CD4-positive, alpha-beta memory T cell (primary cell): ENCODE measurements around the gene CD8B. TPM values are rescaled to one million over a fixed set of nuclear protein-coding genes. Genes with fewer than 3 reads are reported as not detected.
"Not testable (repeated sequence)": the region's sequence is repeated elsewhere in the genome, so short reads cannot be mapped to it uniquely, and the experiment has no call there.

Experiments
- CTCF ChIA-PET: fragments of 350-600 bp; sonication (Branson Sonifier 250); formaldehyde crosslinking; loops from one replicate; lab custom pipeline; 2021; ENCODE audit warnings: inconsistent platforms; ENCODE audit not compliant: partially characterized antibody; lab: Charles Lee
- POLR2A ChIA-PET: fragments of 350-600 bp; sonication (Branson Sonifier 250); formaldehyde crosslinking; loops from one replicate; lab custom pipeline; 2021; ENCODE audit not compliant: partially characterized antibody; lab: Charles Lee
- DNase-seq, 5 donors: peaks; one replicate each; pipeline versions ENCODE4 v3.0.0 to v3.0.0-alpha.2; 2020 to 2022; ENCODE audit warnings: mixed read lengths in 1 of 5
- H3K27ac ChIP-seq: one replicate; pipeline ENCODE4 v1.7.0; 2013; ENCODE audit warnings: low read depth, low read length
- H3K27me3 ChIP-seq: 2 replicates; pipeline ENCODE4 v1.7.0; 2013; ENCODE audit warnings: mild to moderate bottlenecking, low read length, moderate library complexity; ENCODE audit not compliant: insufficient read depth
- H3K36me3 ChIP-seq: 2 replicates; pipeline ENCODE4 v1.7.0; 2013; ENCODE audit warnings: mild to moderate bottlenecking, low read length, moderate library complexity; ENCODE audit not compliant: insufficient read depth
- H3K4me1 ChIP-seq: 2 replicates; pipeline ENCODE4 v1.7.0; 2013; ENCODE audit warnings: mild to moderate bottlenecking, low read length, moderate library complexity; ENCODE audit not compliant: insufficient read depth
- H3K4me3 ChIP-seq, 2 donors: one replicate each; pipeline ENCODE4 v1.7.0; 2013; ENCODE audit warnings: low read length in 2 of 2, mild to moderate bottlenecking in 1 of 2
- H3K9me3 ChIP-seq, 2 donors: one replicate each; pipeline ENCODE4 v1.7.0; 2013; ENCODE audit warnings: low read length in 2 of 2, control low read depth in 1 of 2; ENCODE audit not compliant: control insufficient read depth in 1 of 2
- H3K27ac Mint-ChIP-seq, 7 donors: one replicate each; pipeline ENCODE4 v1.8.0; 2020 to 2021; ENCODE audit warnings: mixed read lengths in 7 of 7, mild to moderate bottlenecking in 6 of 7, inconsistent platforms in 3 of 7, moderate library complexity in 3 of 7
- H3K27me3 Mint-ChIP-seq, 2 donors: one replicate each; pipeline ENCODE4 v1.8.0; 2020 to 2021; ENCODE audit warnings: mixed read lengths in 2 of 2
- H3K36me3 Mint-ChIP-seq, 2 donors: one replicate each; pipeline ENCODE4 v1.8.0; 2020 to 2021; ENCODE audit warnings: mixed read lengths in 2 of 2, inconsistent platforms in 1 of 2, mild to moderate bottlenecking in 1 of 2
- H3K4me1 Mint-ChIP-seq, 4 donors: one replicate each; pipeline ENCODE4 v1.8.0; 2020 to 2021; ENCODE audit warnings: mixed read lengths in 4 of 4, mild to moderate bottlenecking in 1 of 4
- H3K4me3 Mint-ChIP-seq, 8 donors: one replicate each; pipeline ENCODE4 v1.8.0; 2020 to 2021; ENCODE audit warnings: mixed read lengths in 8 of 8, mild to moderate bottlenecking in 7 of 8, moderate library complexity in 6 of 8, inconsistent platforms in 3 of 8
- H3K9me3 Mint-ChIP-seq, 8 donors: one replicate each; pipeline ENCODE4 v1.8.0; 2020 to 2021; ENCODE audit warnings: mixed read lengths in 8 of 8, mild to moderate bottlenecking in 5 of 8, inconsistent platforms in 3 of 8, moderate library complexity in 1 of 8
- intact Hi-C: fragments of 100-400 bp; cut with micrococcal nuclease; formaldehyde crosslinking; loops from one replicate; pipeline ENCODE4 v1.15.1; 2023
- polyA plus RNA-seq, 2 donors: library from polyadenylated mRNA; unstranded; fragments of 300-500 nt; fragmentation: Illumina TruSeq; gene quantifications; one replicate each; pipeline ENCODE4 v1.2.3, GENCODE V29; 2021
- total RNA-seq, 2 experiments: library from RNA; stranded (reverse); gene quantifications; one replicate each; pipeline ENCODE4 v1.2.3, GENCODE V29; 2021

CD8B gene
- total RNA-seq (1 to 10 TPM in 1 of 2 experiments, under 1 TPM in 1; 0.73 to 1.1 TPM), polyA plus RNA-seq (under 1 TPM; 0.22 to 0.45 TPM)

- not testable (repeated sequence) for DNase-seq
Observed at GRCh38 chr2:86861628-86862379, at the start of gene CD8B. CD8B (minus strand) TSS chr2:86861886; CDS start chr2:86861865, 21 bp downstream.

DNA sequence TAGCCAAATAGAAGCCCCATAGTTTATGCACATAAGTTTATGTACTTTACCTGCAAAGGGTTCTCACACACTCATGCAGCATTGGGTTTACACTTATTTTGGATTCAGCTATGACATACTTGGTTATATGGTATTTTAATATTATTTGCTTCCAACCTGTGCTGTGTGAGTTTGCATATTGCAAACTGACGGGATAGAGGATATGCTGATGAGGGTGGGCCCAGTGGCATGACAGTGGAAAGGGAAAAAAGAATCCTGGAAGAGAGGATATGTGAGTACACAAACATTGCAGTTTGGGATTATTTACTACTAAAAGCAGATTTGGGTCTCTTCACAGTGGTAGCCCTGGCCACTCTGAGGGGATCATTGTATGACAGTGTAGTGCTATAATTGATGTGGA lies 44.2 kb upstream of the CD8B start:
- H3K36me3 ChIP-seq, intact Hi-C loops, H3K9me3 Mint-ChIP-seq, H3K27me3 ChIP-seq, H3K4me3 Mint-ChIP-seq, H3K27me3 Mint-ChIP-seq, H3K4me1 ChIP-seq, H3K4me1 Mint-ChIP-seq, H3K36me3 Mint-ChIP-seq, H3K27ac Mint-ChIP-seq, H3K27ac ChIP-seq, POLR2A ChIA-PET, DNase-seq, H3K9me3 ChIP-seq, H3K4me3 ChIP-seq, CTCF ChIA-PET: not testable (repeated sequence)

More at GRCh38 chr2:86861628-86862379, at the start of gene CD8B:
- H3K27ac ChIP-seq, H3K4me1 ChIP-seq, H3K4me1 Mint-ChIP-seq, H3K9me3 Mint-ChIP-seq, H3K9me3 ChIP-seq, H3K27me3 Mint-ChIP-seq, H3K36me3 Mint-ChIP-seq, H3K27ac Mint-ChIP-seq, intact Hi-C loops, H3K36me3 ChIP-seq, CTCF ChIA-PET, H3K4me3 ChIP-seq, H3K27me3 ChIP-seq, POLR2A ChIA-PET, H3K4me3 Mint-ChIP-seq: not testable (repeated sequence)

- intact Hi-C loops, H3K9me3 ChIP-seq, H3K9me3 Mint-ChIP-seq, H3K4me3 ChIP-seq, H3K27me3 ChIP-seq, POLR2A ChIA-PET, H3K27ac Mint-ChIP-seq, H3K4me1 ChIP-seq, H3K4me3 Mint-ChIP-seq, H3K27me3 Mint-ChIP-seq, H3K36me3 Mint-ChIP-seq, CTCF ChIA-PET, H3K36me3 ChIP-seq, H3K4me1 Mint-ChIP-seq, DNase-seq, H3K27ac ChIP-seq: not testable (repeated sequence)
Observed at GRCh38 chr2:86900687-86901086, 39.0 kb upstream of the CD8B start.

DNA sequence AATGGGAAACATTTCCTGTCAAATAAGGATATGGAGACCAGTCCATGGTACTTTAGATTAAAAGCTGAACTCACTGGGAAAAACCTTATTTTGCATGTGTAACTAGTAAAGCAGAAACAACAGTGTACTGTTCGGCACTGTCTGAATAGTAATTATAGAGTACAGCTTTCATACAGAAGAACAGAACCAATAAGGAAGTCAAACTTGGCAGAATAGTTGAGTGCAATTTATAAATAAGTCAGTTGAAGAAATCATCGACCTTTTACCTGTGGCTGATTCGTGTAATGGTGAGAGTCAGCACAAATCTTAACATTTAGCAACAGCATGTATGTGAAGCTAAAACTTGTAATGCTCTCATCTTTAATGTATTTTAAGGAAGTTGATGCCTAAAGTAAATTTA lies 24.3 kb upstream of the CD8B start:
- POLR2A ChIA-PET, H3K27me3 Mint-ChIP-seq, DNase-seq, H3K9me3 ChIP-seq, H3K27me3 ChIP-seq, H3K4me3 ChIP-seq, CTCF ChIA-PET, H3K9me3 Mint-ChIP-seq, H3K4me3 Mint-ChIP-seq, intact Hi-C loops, H3K4me1 ChIP-seq, H3K36me3 Mint-ChIP-seq, H3K36me3 ChIP-seq, H3K27ac Mint-ChIP-seq, H3K27ac ChIP-seq, H3K4me1 Mint-ChIP-seq: not testable (repeated sequence)

- DNase-seq, H3K4me3 Mint-ChIP-seq, H3K27me3 Mint-ChIP-seq, H3K36me3 Mint-ChIP-seq, H3K27ac ChIP-seq, H3K4me3 ChIP-seq, H3K4me1 Mint-ChIP-seq, H3K9me3 Mint-ChIP-seq, H3K36me3 ChIP-seq, intact Hi-C loops, H3K27me3 ChIP-seq, H3K27ac Mint-ChIP-seq, H3K9me3 ChIP-seq, POLR2A ChIA-PET, CTCF ChIA-PET, H3K4me1 ChIP-seq: not testable (repeated sequence)
Observed at GRCh38 chr2:86882865-86883264, 21.2 kb upstream of the CD8B start.

DNA sequence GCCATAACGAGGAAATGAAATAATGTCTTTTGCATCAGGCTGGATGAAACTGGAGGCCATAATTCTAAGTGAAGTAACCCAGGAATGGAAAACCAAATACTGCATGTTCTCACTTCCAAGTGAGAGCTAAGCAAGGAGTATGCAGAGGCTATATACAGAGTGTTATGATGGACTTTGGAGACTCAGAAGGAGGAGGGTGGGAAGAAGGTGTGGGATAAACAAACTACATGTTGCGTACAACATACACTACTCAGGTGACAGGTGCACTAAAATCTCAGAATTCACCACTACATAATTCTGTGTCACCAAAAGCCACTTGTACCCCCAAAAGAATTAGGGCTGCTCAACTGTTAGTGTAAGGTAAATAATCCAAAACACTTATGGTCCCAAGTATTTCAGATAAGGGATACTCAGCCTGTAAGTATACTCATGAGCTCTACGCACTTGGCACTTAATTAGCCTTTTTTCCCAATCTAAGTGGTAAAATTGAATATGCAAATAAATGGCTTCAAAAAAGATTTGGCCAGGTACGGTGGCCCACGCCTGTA lies 20.5 kb upstream of the CD8B start:
- H3K27me3 Mint-ChIP-seq, intact Hi-C loops, H3K36me3 ChIP-seq, H3K36me3 Mint-ChIP-seq, H3K9me3 ChIP-seq, H3K4me1 ChIP-seq, CTCF ChIA-PET, DNase-seq, POLR2A ChIA-PET, H3K27ac ChIP-seq, H3K4me1 Mint-ChIP-seq, H3K4me3 ChIP-seq, H3K4me3 Mint-ChIP-seq, H3K27me3 ChIP-seq, H3K27ac Mint-ChIP-seq, H3K9me3 Mint-ChIP-seq: not testable (repeated sequence)

- H3K4me1 ChIP-seq, POLR2A ChIA-PET, H3K9me3 Mint-ChIP-seq, H3K4me1 Mint-ChIP-seq, H3K4me3 ChIP-seq, CTCF ChIA-PET, intact Hi-C loops, H3K4me3 Mint-ChIP-seq, H3K27me3 ChIP-seq, H3K36me3 Mint-ChIP-seq, H3K9me3 ChIP-seq, H3K36me3 ChIP-seq, H3K27ac ChIP-seq, DNase-seq, H3K27ac Mint-ChIP-seq: not testable (repeated sequence)
- H3K27me3 Mint-ChIP-seq: peaks cover 9 to 17% of the 10 kb centered on the region in 2 donors
Observed at GRCh38 chr2:86878986-86879385, 17.3 kb upstream of the CD8B start.
